BLaER1 treated with 17β-estradiol and CSF1 and Interleukin-3, amounts not matched to agents 10 nM and 100 nM (cell line): Measurements from ENCODE around the gene POC5.
"Not testable (repeated sequence)": the region's sequence is repeated elsewhere in the genome, so short reads cannot be mapped to it uniquely, and the experiment has no call there.

Source experiments
- H3K27ac ChIP-seq, 11 experiments: shearing (Covaris generic); formaldehyde crosslinking; 2 replicates each; pipeline ENCODE4 v1.8.1; 2022
- H3K27me3 ChIP-seq, 11 experiments: shearing (Covaris generic); formaldehyde crosslinking; 2 replicates each; pipeline ENCODE4 v1.8.1; 2022
- H3K36me3 ChIP-seq, 11 experiments: shearing (Covaris generic); formaldehyde crosslinking; 2 replicates each; pipeline ENCODE4 v1.8.1; 2022
- H3K4me1 ChIP-seq, 10 experiments: shearing (Covaris generic); formaldehyde crosslinking; 2 replicates each; pipeline ENCODE4 v1.8.1; 2022
- H3K4me2 ChIP-seq, 11 experiments: shearing (Covaris generic); formaldehyde crosslinking; 2 replicates each; pipeline ENCODE4 v1.8.1; 2022
- H3K4me3 ChIP-seq, 10 experiments: shearing (Covaris generic); formaldehyde crosslinking; 2 replicates each; pipeline ENCODE4 v1.8.1; 2022
- H3K9ac ChIP-seq, 11 experiments: shearing (Covaris generic); formaldehyde crosslinking; 2 replicates each; pipeline ENCODE4 v1.8.1; 2022
- H3K9me3 ChIP-seq, 11 experiments: shearing (Covaris generic); formaldehyde crosslinking; replicated peaks in 1 of 11; 2 replicates each; pipeline ENCODE4 v1.8.1; 2022
- H4K20me1 ChIP-seq, 11 experiments: shearing (Covaris generic); formaldehyde crosslinking; 2 replicates each; pipeline ENCODE4 v1.8.1; 2022
- Cebpa-rat ChIP-seq, 11 experiments: shearing (Covaris generic); IDR thresholded peaks; 2 replicates each; pipeline ENCODE4 v1.8.1; 2022

Gene POC5

DNA sequence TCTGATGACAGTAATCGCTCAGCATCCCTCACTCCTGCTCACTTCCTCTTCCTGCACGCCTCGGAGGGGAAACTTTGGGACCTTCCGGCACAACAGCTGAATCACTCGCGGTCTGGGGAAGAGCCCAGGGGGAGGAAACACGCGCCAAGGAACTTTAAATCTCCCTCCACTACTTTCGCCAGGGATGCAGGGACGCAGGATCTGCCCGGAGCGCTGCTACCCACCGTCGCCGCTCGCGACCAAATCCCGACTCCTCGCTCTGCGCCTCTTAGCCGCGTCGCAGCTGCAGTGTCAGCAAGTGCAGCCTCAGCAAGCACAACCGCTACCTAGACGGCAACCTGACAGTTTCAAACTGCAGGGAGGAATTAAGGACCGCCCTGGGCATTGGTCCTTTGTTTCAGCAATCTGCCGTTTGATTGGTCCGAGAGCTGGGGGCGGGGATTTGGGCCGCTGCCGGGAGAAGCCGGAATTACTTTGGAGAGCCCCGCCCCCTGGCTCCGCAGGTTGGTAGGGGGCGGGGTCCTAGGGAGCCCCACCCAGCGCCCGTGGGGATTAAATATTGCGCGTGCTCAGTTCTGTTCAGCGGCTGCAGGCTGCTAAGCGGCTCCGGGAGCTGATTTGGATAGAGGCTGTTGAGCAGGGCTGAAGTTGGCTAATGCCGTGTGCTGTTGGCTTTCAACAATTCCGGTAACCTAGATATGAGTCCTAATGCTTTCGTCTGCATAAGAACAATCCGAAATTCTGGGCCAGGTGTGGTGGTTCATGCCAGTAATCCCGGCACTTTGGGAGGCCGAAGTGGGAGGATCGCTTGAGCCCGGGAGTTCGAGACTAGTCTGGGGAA, at the start of gene POC5:
Gene POC5 (minus strand): TSS at position 356 of the 841 bp plus-strand sequence. CDS start 4,500 bp downstream, outside the sequence.
- H3K9me3 ChIP-seq, result peaks cover 0 to 8% (median 3%) of the 10 kb centered on the region in 11 experiments; a peak in 7 of 22 replicates
- H3K4me2 ChIP-seq, result peak within 1 kb of the TSS; percentile 79 to 96 (median 90)
- peaks cover 5 to 32% (median 19%) of the 10 kb centered on the region in 11 experiments; a peak in 18 of 22 replicates for H3K36me3 ChIP-seq
- H3K9ac ChIP-seq, result peak within 1 kb of the TSS; percentile 77 to 93 (median 88)
- H3K4me3 ChIP-seq, result peak within 1 kb of the TSS; percentile 66 to 83 (median 76)
- H4K20me1 ChIP-seq, result 0 out of 22 replicates have a peak, but pooled peaks cover 0 to 7% (median 0%) of the 10 kb centered on the region in 11 experiments
- peak within 1 kb of the TSS; percentile 75 to 96 (median 89) for H3K27ac ChIP-seq
- H3K4me1 ChIP-seq, result peaks cover 10 to 19% (median 12%) of the 10 kb centered on the region in 10 experiments; a peak in 19 of 20 replicates
- no peaks in the 10 kb centered on the region for H3K27me3 ChIP-seq
- no peak for TF ChIP-seq Cebpa-rat (IDR thresholded peaks at IDR 0.05)

DNA sequence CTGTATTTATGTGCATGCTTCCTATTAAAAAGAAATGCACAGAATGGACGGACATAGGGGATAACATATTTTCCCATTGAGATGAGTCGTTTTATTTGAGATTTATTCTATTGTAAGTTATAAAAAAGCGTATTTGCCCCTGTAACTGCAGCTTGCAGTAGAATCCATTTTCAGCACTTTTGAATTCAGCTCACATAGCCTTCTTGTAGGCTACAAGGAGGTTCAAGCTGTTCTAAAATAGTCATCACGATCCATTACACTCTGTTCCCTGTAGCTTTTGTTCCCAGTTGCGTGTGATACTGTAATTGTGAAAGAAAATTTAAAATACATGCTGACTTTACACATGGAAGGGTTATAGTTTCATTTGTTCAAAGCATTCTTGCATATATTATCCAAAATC, 40.9 kb upstream of the POC5 start:
- Histone ChIP-seq H3K36me3 (no peaks in the 10 kb centered on the region), H3K9ac (no peak overlapping the region)

GRCh38 chr5:75756981-75757380, 39.7 kb upstream of the POC5 start:
- Histone ChIP-seq H3K27ac (no peak overlapping the region), H4K20me1 (no peaks in the 10 kb centered on the region), H3K9me3 (no peaks in the 10 kb centered on the region), H3K4me2 (no peak overlapping the region), H3K36me3 (no peaks in the 10 kb centered on the region), H3K27me3 (no peaks in the 10 kb centered on the region), H3K4me1 (no peaks in the 10 kb centered on the region), H3K4me3 (no peak overlapping the region), H3K9ac (no peak overlapping the region)
- TF ChIP-seq Cebpa-rat (IDR thresholded peaks at IDR 0.05), result no peak

More for the DNA sequence above, 40.9 kb upstream of the POC5 start:
- Histone ChIP-seq H3K9me3 (0 out of 22 replicates have a peak, but pooled peaks cover 0 to 1% (median 0%) of the 10 kb centered on the region in 11 experiments), H3K27me3 (no peaks in the 10 kb centered on the region), H3K4me3 (no peak overlapping the region), H4K20me1 (no peaks in the 10 kb centered on the region), H3K4me1 (no peaks in the 10 kb centered on the region), H3K4me2 (no peak overlapping the region), H3K27ac (no peak overlapping the region)
- TF ChIP-seq Cebpa-rat (IDR thresholded peaks at IDR 0.05), result no peak

GRCh38 chr5:75756211-75756610, 39.0 kb upstream of the POC5 start:
- no peak overlapping the region for H3K27ac ChIP-seq
- no peaks in the 10 kb centered on the region for H3K36me3 ChIP-seq
- TF ChIP-seq Cebpa-rat (IDR thresholded peaks at IDR 0.05), result no peak
- H3K9me3 ChIP-seq, result no peaks in the 10 kb centered on the region
- H3K4me2 ChIP-seq, result no peak overlapping the region
- H4K20me1 ChIP-seq, result no peaks in the 10 kb centered on the region
- no peak overlapping the region for H3K4me3 ChIP-seq
- H3K27me3 ChIP-seq, result no peaks in the 10 kb centered on the region
- H3K4me1 ChIP-seq, result no peaks in the 10 kb centered on the region
- no peak overlapping the region for H3K9ac ChIP-seq

GRCh38 chr5:75753182-75753581, 35.9 kb upstream of the POC5 start:
- no peaks in the 10 kb centered on the region for H3K27me3 ChIP-seq
- H3K4me1 ChIP-seq, result no peaks in the 10 kb centered on the region
- H3K9me3 ChIP-seq, result no peaks in the 10 kb centered on the region
- H3K4me3 ChIP-seq, result no peak overlapping the region
- no peak overlapping the region for H3K9ac ChIP-seq
- H4K20me1 ChIP-seq, result no peaks in the 10 kb centered on the region
- no peaks in the 10 kb centered on the region for H3K36me3 ChIP-seq
- H3K27ac ChIP-seq, result no peak overlapping the region
- no peak for TF ChIP-seq Cebpa-rat (IDR thresholded peaks at IDR 0.05)
- H3K4me2 ChIP-seq, result no peak overlapping the region

DNA sequence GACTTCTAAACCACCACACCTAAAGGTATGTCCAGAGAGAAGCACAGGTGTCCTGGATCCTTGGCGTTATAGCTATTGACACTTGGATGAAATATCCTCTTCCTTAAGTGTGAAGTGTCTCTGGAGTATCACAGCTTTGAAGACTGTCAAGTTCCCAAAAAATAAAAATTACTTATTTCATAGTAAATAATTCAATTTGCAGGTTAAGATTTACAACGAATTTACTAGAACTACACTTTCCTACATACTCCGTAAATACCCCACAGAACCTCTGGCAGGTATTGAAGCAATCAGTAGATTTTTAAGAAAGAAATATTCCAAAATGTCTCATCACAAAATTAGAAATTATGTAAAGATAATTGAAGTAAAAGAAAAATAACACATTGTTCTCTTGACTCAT, 27.1 kb upstream of the POC5 start:
- no peak overlapping the region for H3K27ac ChIP-seq
- no peaks in the 10 kb centered on the region for H3K4me1 ChIP-seq
- H3K27me3 ChIP-seq, result no peaks in the 10 kb centered on the region
- no peaks in the 10 kb centered on the region for H4K20me1 ChIP-seq
- H3K9me3 ChIP-seq, result no peaks in the 10 kb centered on the region
- H3K4me3 ChIP-seq, result no peak overlapping the region
- H3K9ac ChIP-seq, result no peak overlapping the region
- no peaks in the 10 kb centered on the region for H3K36me3 ChIP-seq
- no peak for TF ChIP-seq Cebpa-rat (IDR thresholded peaks at IDR 0.05)
- no peak overlapping the region for H3K4me2 ChIP-seq

DNA sequence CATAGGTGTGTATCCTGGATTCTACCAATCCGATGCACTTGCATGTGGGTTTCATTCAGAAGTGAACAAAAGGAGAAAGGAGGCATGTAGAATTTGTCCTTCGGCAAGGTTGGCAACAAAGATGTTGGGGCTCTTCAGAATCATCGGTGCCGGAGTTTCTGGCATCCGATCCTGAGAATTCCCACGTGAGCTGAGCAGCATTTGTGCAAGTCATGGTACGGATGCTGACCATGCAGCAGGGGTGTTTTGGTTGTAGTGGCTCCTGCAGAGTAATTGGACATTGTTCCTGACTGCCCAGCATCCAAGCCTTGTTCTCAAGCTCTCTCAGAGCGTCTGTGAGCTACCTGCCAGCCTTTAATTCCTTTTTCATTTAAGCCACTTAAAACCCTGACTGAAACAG, 19.0 kb upstream of the POC5 start:
- H3K4me2 ChIP-seq, result no peak overlapping the region
- no peak overlapping the region for H3K27ac ChIP-seq
- no peaks in the 10 kb centered on the region for H3K36me3 ChIP-seq
- no peak overlapping the region for H3K4me3 ChIP-seq
- peaks cover 0 to 8% (median 4%) of the 10 kb centered on the region in 11 experiments; a peak in 3 of 22 replicates for H3K9me3 ChIP-seq
- no peak overlapping the region for H3K9ac ChIP-seq
- no peaks in the 10 kb centered on the region for H4K20me1 ChIP-seq
- no peaks in the 10 kb centered on the region for H3K27me3 ChIP-seq
- H3K4me1 ChIP-seq, result no peaks in the 10 kb centered on the region
- TF ChIP-seq Cebpa-rat (IDR thresholded peaks at IDR 0.05), result no peak

- Histone ChIP-seq H3K9me3 (peaks cover 0 to 8% (median 4%) of the 10 kb centered on the region in 11 experiments; a peak in 3 of 22 replicates), H3K27ac (no peak overlapping the region), H3K4me2 (no peak overlapping the region), H3K27me3 (no peaks in the 10 kb centered on the region), H3K9ac (no peak overlapping the region), H3K4me3 (no peak overlapping the region), H3K4me1 (no peaks in the 10 kb centered on the region), H3K36me3 (no peaks in the 10 kb centered on the region), H4K20me1 (no peaks in the 10 kb centered on the region)
- TF ChIP-seq Cebpa-rat (IDR thresholded peaks at IDR 0.05), result no peak
Observed at GRCh38 chr5:75734913-75735789, 17.9 kb upstream of the POC5 start.

- no peak for TF ChIP-seq Cebpa-rat (IDR thresholded peaks at IDR 0.05)
- Histone ChIP-seq H3K4me2 (no peak overlapping the region), H3K27me3 (no peaks in the 10 kb centered on the region)
Observed at GRCh38 chr5:75733767-75734166, 16.5 kb upstream of the POC5 start.

DNA sequence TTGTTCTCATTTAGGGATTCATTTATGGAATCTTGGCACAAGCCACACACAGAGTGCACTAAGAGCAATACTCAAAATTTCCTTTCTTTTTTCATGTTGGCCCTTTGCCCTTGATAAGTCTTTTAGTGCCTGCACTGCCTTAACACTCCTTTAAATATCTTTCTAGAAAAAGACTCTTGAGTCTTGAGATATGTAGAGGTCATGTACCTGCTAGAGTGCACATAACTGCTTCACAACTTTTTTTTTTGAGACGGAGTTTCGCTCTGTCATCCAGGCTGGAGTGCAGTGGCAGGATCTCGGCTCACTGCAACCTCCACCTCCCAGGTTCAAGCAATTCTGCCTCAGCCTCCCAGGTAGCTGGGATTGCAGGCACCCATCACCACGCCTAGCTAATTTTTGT, 14.3 kb upstream of the POC5 start:
- not testable (repeated sequence) for H3K4me1 ChIP-seq

More at GRCh38 chr5:75733767-75734166, 16.5 kb upstream of the POC5 start:
- no peaks in the 10 kb centered on the region for H3K4me1 ChIP-seq
- no peaks in the 10 kb centered on the region for H4K20me1 ChIP-seq
- H3K36me3 ChIP-seq, result no peaks in the 10 kb centered on the region
- H3K4me3 ChIP-seq, result no peak overlapping the region
- H3K9ac ChIP-seq, result no peak overlapping the region
- peaks cover 0 to 8% (median 4%) of the 10 kb centered on the region in 11 experiments; a peak in 3 of 22 replicates for H3K9me3 ChIP-seq
- H3K27ac ChIP-seq, result no peak overlapping the region

More for the DNA sequence above, 14.3 kb upstream of the POC5 start:
- H3K4me3 ChIP-seq, H3K9me3 ChIP-seq, H3K36me3 ChIP-seq, H3K9ac ChIP-seq, H4K20me1 ChIP-seq, H3K4me2 ChIP-seq, H3K27me3 ChIP-seq, H3K27ac ChIP-seq: not testable (repeated sequence)
